ENCODE measurements around the gene PHF24. TPM values are rescaled to one million over a fixed set of nuclear protein-coding genes. Genes with fewer than 3 reads are reported as not detected.

The PHF24 gene
- total RNA-seq, 4 donors from 2014 or later = 0.30 to 0.81 (median 0.67) TPM; not detected in 1

DNA sequence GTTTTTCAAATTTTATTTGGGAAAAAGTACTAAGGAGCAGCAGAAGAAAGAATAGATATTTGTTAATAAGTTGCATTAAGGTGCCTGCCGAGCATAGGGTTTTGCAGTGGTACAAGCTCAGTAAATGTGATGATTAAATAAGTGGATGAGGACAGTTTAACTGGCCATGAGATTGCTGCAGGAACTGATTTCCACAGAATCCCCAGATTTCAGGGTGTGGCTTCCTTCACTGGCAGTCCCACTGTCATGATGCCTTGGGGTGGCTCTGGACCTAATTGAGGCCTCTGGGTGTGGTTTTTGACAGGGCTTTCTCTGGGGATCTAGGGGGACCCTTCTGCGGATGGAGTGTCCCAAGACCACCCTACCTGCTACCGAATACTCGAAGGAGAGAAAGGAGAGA is 1.4 kb downstream of the PHF24 start:
- 79 to 91% methylated on average over 1 to 3 of the region's 4 CpGs for WGBS, 2 donors (ENCODE audit: low coverage in 1 of 2)
- Histone ChIP-seq H3K9me3 (no peaks in the 10 kb centered on the region), H3K4me3 (no peak overlapping the region), H3K36me3 (no peaks in the 10 kb centered on the region), H3K27ac (no peak overlapping the region), H3K27me3 (peaks cover 56% of the 10 kb centered on the region), H3K4me1 (peaks cover 0 to 13% (median 4%) of the 10 kb centered on the region in 3 donors)
- ATAC-seq = no peak
- TF ChIP-seq POLR2AphosphoS5 (IDR thresholded peaks at IDR 0.05) (no peak), POLR2A (IDR thresholded peaks at IDR 0.05) (no peak), EP300 (IDR thresholded peaks at IDR 0.05) (no peak)
- TF ChIP-seq, protein P1, sequence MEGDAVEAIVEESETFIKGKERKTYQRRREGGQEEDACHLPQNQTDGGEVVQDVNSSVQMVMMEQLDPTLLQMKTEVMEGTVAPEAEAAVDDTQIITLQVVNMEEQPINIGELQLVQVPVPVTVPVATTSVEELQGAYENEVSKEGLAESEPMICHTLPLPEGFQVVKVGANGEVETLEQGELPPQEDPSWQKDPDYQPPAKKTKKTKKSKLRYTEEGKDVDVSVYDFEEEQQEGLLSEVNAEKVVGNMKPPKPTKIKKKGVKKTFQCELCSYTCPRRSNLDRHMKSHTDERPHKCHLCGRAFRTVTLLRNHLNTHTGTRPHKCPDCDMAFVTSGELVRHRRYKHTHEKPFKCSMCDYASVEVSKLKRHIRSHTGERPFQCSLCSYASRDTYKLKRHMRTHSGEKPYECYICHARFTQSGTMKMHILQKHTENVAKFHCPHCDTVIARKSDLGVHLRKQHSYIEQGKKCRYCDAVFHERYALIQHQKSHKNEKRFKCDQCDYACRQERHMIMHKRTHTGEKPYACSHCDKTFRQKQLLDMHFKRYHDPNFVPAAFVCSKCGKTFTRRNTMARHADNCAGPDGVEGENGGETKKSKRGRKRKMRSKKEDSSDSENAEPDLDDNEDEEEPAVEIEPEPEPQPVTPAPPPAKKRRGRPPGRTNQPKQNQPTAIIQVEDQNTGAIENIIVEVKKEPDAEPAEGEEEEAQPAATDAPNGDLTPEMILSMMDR (IDR thresholded peaks at IDR 0.05) = no peak

DNA sequence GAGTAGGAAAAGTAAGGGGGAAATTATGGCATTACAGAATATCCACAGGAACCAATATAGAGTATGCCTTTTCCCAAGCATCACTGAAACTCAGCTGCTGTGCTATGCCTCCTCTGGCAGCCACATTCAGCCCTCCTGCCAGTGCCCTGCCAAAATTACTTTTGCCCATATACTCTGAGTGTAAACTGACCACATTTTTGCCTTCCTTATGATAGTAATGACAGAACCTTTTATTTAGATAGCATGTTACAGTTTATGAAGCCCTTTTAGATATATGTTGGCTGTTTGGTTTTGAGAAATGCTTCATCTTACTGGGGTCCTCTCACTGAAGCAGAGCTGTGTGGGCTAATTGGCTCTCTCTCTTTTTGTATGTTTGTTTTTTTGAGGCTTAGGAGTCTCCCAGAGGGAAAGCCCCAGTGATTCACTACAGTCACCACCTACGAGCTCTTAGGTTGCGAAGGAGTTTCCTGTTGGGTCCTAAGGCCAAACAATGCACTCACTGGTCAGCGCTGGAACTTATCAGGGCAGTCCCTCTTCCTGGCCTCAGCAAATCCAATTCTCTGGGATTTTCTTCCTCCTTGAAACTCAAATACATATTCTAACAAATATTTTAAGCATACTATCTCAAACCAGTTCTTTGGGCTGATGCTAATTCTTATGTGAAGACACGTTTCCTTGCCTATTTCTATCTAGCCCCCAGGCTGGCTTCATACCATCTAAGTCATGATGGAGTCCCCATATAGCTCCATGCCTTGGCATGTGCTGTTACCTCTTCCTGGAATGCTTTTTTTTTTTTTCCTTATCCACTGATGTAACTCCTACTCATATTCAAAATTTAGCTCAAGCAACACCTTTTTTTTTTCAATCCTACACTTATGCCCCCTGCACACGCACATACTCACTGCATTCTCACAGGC is 3.7 kb downstream of the PHF24 start:
- Histone ChIP-seq H3K4me1 (peaks cover 0 to 13% (median 4%) of the 10 kb centered on the region in 3 donors), H3K4me3 (no peak overlapping the region), H3K27ac (no peak overlapping the region), H3K36me3 (no peaks in the 10 kb centered on the region), H3K9me3 (no peaks in the 10 kb centered on the region), H3K27me3 (peaks cover 72% of the 10 kb centered on the region)
- WGBS, 2 donors (ENCODE audit: low coverage in 1 of 2) = 35 to 54% methylated on average over 4 to 5 of the region's 5 CpGs
- TF ChIP-seq POLR2AphosphoS5 (IDR thresholded peaks at IDR 0.05) (no peak), POLR2A (IDR thresholded peaks at IDR 0.05) (no peak), EP300 (IDR thresholded peaks at IDR 0.05) (no peak)
- TF ChIP-seq, protein P1 (IDR thresholded peaks at IDR 0.05) = no peak
- ATAC-seq = no peak

DNA sequence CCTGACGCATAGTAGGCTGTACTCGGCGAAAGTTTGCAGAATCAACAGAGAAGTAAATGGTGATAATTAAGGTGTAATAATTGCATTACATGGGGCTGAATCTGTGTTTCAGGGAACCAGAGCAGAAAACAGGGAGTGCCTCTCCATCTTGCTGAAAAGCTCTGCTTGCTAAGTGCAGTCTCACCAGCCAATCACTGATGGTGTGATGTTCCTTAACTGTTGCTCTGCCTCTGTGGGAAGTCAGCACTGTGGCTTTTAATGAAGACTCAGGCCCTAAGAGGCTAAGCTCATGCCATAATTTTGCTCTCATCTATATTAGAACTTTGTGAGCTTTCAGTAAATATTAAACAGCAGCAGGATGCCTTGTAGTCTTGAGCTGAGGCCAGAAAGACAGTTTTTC is 4.5 kb downstream of the PHF24 start:
- Histone ChIP-seq H3K27ac (no peak overlapping the region), H3K36me3 (no peaks in the 10 kb centered on the region), H3K27me3 (peaks cover 72% of the 10 kb centered on the region), H3K9me3 (no peaks in the 10 kb centered on the region), H3K4me1 (peaks cover 0 to 9% (median 3%) of the 10 kb centered on the region in 3 donors), H3K4me3 (no peak overlapping the region)
- 86 to 87% methylated on average over 3 of the region's 3 CpGs for WGBS, 2 donors (ENCODE audit: low coverage in 1 of 2)
- TF ChIP-seq POLR2AphosphoS5 (IDR thresholded peaks at IDR 0.05) (no peak), POLR2A (IDR thresholded peaks at IDR 0.05) (no peak), EP300 (IDR thresholded peaks at IDR 0.05) (no peak)
- TF ChIP-seq, protein P1 (IDR thresholded peaks at IDR 0.05) = no peak
- no peak for ATAC-seq

DNA sequence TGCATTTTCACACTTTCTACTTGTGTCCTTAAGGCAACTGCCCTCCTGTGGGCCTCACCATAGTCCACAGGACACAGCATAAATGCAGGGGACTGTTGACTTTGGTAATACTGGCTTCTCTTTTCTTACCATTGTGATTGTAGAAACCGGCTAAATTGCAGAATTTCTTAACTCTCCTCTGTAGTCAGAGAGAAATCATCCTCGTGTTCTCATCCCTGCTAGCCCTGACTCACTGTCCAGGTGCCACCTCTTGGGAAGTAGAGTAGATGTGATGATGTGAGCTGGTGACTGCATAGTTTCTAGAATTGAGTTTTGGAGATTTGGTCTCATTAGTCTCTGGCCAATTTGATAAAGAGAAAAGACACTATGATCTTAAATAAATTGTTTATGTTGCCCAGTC is 5.5 kb downstream of the PHF24 start:
- ATAC-seq = no peak
- no peak overlapping the region for H3K4me3 ChIP-seq
- peaks cover 0 to 1% (median 0%) of the 10 kb centered on the region in 3 donors for H3K4me1 ChIP-seq
- no peak overlapping the region for H3K27ac ChIP-seq
- peaks cover 73% of the 10 kb centered on the region for H3K27me3 ChIP-seq
- 65 to 100% methylated on average over 1 to 2 of the region's 2 CpGs for WGBS, 2 donors (ENCODE audit: low coverage in 1 of 2)
- TF ChIP-seq, protein P1 (IDR thresholded peaks at IDR 0.05) = no peak
- TF ChIP-seq POLR2AphosphoS5 (IDR thresholded peaks at IDR 0.05) (no peak), EP300 (IDR thresholded peaks at IDR 0.05) (no peak), POLR2A (IDR thresholded peaks at IDR 0.05) (no peak)
- H3K36me3 ChIP-seq = no peaks in the 10 kb centered on the region
- no peaks in the 10 kb centered on the region for H3K9me3 ChIP-seq

DNA sequence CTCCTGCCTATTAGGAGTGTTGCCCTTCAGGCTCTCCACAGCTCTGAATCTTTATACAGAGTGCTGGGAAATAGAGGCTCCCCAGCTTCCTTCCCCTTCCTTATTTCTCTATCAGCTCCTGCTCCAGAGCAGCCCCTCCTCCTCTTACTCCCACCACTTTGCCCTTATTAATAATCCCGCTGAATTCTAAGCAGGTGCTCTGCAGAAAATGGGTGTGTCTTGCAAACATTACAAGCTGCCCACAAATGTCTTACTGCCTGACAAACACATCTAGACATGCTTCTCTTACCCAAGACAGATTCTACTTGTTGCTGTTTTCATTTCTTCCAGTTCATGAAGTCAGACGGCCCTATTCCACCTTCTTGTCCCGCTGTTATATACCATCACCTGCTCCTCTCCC is 6.4 kb downstream of the PHF24 start:
- no peak for ATAC-seq
- WGBS, 2 donors (ENCODE audit: low coverage in 1 of 2) = 73 to 100% methylated on average over 2 to 3 of the region's 3 CpGs
- Histone ChIP-seq H3K4me1 (no peaks in the 10 kb centered on the region), H3K4me3 (no peak overlapping the region), H3K27me3 (peaks cover 64% of the 10 kb centered on the region), H3K27ac (no peak overlapping the region), H3K9me3 (no peaks in the 10 kb centered on the region), H3K36me3 (no peaks in the 10 kb centered on the region)
- TF ChIP-seq POLR2AphosphoS5 (IDR thresholded peaks at IDR 0.05) = no peak
- TF ChIP-seq EP300 (IDR thresholded peaks at IDR 0.05) = no peak
- no peak for TF ChIP-seq POLR2A (IDR thresholded peaks at IDR 0.05)
- TF ChIP-seq, protein P1 (IDR thresholded peaks at IDR 0.05) = no peak

All from gastroesophageal sphincter (tissue), 4 donors.